Stimulated activated CD8-positive, alpha-beta memory T cell treated with anti-CD3 and anti-CD28 coated beads, Interleukin-7, amount 100 ng/mL, for 1 hour (primary cell): Measurements from ENCODE around the gene CTTN.
A peak's percentile ranks its signal among the peaks of the same experiment; 100 is the strongest.

Source experiments
- DNase-seq, 2 donors: peaks; one replicate each; pipeline ENCODE4 v3.0.0-alpha.2; 2020; ENCODE audit warnings: low read depth in 2 of 2

CTTN gene

GRCh38 chr11:70409871-70410270, 11.5 kb downstream of the CTTN start:
- DNase-seq = no peak

GRCh38 chr11:70410276-70411205, 12.2 kb downstream of the CTTN start:
- DNase-seq = no peak

- DNase-seq = no peak
These were observed 13.6 kb downstream of the CTTN start for GRCh38 chr11:70411713-70412452.

GRCh38 chr11:70413151-70413550, 14.8 kb downstream of the CTTN start:
- no peak for DNase-seq

- no peak for DNase-seq
These were observed 16.2 kb downstream of the CTTN start for GRCh38 chr11:70414341-70415100.

GRCh38 chr11:70415191-70415590, 16.9 kb downstream of the CTTN start:
- DNase-seq = no peak

GRCh38 chr11:70415642-70416395, 17.5 kb downstream of the CTTN start:
- DNase-seq = no peak

- DNase-seq = no peak
These were observed 18.6 kb downstream of the CTTN start for GRCh38 chr11:70416881-70417280.

GRCh38 chr11:70418130-70418529, 19.8 kb downstream of the CTTN start:
- DNase-seq = no peak

- no peak for DNase-seq
These were observed 21.1 kb downstream of the CTTN start for GRCh38 chr11:70419307-70420007.

- no peak for DNase-seq
These were observed 21.7 kb downstream of the CTTN start for GRCh38 chr11:70420008-70420464.

GRCh38 chr11:70420496-70420895, 22.2 kb downstream of the CTTN start:
- no peak for DNase-seq

GRCh38 chr11:70421123-70421522, 22.8 kb downstream of the CTTN start:
- DNase-seq = no peak

- DNase-seq = no peak
These were observed 24.6 kb downstream of the CTTN start for GRCh38 chr11:70422692-70423522.

- peak in 1 of 2 donors; percentile 36 for DNase-seq
These were observed 25.5 kb downstream of the CTTN start for GRCh38 chr11:70423523-70424505.

- no peak for DNase-seq
These were observed 26.5 kb downstream of the CTTN start for GRCh38 chr11:70424765-70425344.

GRCh38 chr11:70427436-70427835, 29.1 kb downstream of the CTTN start:
- no peak for DNase-seq
